ENCODE results near the gene ZNF700. TPM values are rescaled to one million over a fixed set of nuclear protein-coding genes. Genes with fewer than 3 reads are reported as not detected.
A peak's percentile ranks its signal among the peaks of the same experiment; 100 is the strongest.

ZNF700 gene
- total and polyA plus RNA-seq, 4 experiments from 2014 or later: 3.2 to 25.6 (median 15.2) TPM

DNA sequence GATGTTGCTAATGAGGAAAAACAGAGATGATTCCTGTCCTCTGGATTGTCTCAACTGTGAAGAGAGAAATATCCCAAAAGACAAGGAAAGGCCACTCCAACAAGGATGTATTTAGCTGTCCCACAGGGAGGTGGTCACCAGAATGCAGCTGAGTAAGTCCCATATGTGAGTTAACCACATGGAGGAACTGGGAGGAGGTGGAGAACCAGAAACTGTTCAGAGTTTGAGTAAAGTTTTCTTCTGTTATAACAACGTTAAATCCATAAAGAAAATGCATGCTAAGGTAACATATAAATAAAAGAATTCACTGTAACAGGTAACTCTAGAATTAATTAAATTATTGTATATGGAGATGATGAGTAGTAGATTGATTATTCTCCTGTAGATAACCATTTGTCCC, 45.3 kb downstream of the ZNF700 start:
- Mint-ChIP-seq H3K27ac (peak overlapping the region in 2 of 7 donors; percentile 30 to 42), H3K4me3 (no peak overlapping the region), H3K9me3 (peaks cover 0 to 13% (median 4%) of the 10 kb centered on the region in 8 donors), H3K36me3 (peaks cover 20 to 22% of the 10 kb centered on the region in 2 donors), H3K4me1 (peaks cover 8 to 16% (median 14%) of the 10 kb centered on the region in 4 donors), H3K27me3 (no peaks in the 10 kb centered on the region)
- intact Hi-C loops (cut with micrococcal nuclease): no loop called here
- Histone ChIP-seq H3K36me3 (ENCODE audit: insufficient read depth, low read length) (no peaks in the 10 kb centered on the region), H3K9me3 (ENCODE audit: control insufficient read depth in 1 of 2, low read length in 2 of 2) (no peaks in the 10 kb centered on the region), H3K27ac (ENCODE audit: low read depth, low read length) (no peak overlapping the region), H3K4me1 (ENCODE audit: insufficient read depth, low read length) (peaks cover 12% of the 10 kb centered on the region), H3K4me3 (ENCODE audit: low read length in 2 of 2) (no peak overlapping the region), H3K27me3 (ENCODE audit: insufficient read depth, low read length) (no peaks in the 10 kb centered on the region)
- CTCF ChIA-PET (ENCODE audit: partially characterized antibody): interaction anchor here (1.3 kb wide), 1 partner anchor 171 kb away, joined by 3 read pairs; no protein-coding TSS in a partner anchor
- no peak for DNase-seq
- POLR2A ChIA-PET (ENCODE audit: partially characterized antibody): no interaction called here

- H3K4me1 Mint-ChIP-seq: peaks cover 3 to 9% (median 8%) of the 10 kb centered on the region in 4 donors
Observed at GRCh38 chr19:11971041-11971440, 46.1 kb downstream of the ZNF700 start.

DNA sequence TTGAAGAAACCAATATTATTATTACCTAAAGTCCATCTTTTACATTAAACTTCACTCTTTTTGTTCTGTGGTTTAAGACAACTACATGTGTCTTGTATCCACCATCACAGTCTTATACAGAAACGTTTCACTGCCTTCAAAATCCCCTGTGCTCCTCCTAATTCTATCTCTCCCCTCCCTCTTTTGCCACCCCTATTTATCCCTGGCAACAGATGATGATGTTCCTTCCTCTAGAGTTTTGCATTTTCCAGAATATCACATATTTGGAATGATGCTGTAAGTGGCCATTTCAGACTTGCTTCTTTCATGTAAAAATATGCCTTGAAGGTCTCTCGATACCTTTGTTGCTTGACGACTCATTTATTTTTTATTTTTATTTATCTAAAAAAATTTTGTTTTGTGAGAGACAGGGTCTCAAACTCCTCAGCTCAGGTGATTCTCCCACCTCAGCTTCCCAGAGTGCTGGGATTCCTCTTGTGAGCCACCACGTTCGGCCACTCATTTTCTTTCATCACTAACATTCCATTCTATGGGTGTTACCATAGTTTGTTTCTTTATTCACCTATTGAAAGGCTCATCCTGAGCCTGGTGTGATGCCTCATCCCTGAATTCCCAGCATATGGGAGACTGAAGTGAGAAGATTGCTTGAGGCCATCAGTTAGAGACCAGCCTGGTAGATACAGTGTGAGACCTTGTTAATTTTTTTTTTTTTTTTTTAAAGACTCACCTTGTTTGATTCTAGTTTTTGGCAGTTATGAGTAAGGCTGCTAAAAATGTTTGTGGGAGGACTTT, 48.3 kb downstream of the ZNF700 start:
- peaks cover 42 to 47% of the 10 kb centered on the region in 2 donors for H3K36me3 Mint-ChIP-seq

More at GRCh38 chr19:11971041-11971440, 46.1 kb downstream of the ZNF700 start:
- no peaks in the 10 kb centered on the region for H3K9me3 ChIP-seq (ENCODE audit: control insufficient read depth in 1 of 2, low read length in 2 of 2)
- no peak overlapping the region for H3K4me3 ChIP-seq (ENCODE audit: low read length in 2 of 2)
- H3K27me3 ChIP-seq (ENCODE audit: insufficient read depth, low read length): no peaks in the 10 kb centered on the region
- Mint-ChIP-seq H3K4me3 (no peak overlapping the region), H3K9me3 (peaks cover 0 to 20% (median 8%) of the 10 kb centered on the region in 8 donors), H3K36me3 (peaks cover 25 to 29% of the 10 kb centered on the region in 2 donors), H3K27ac (no peak overlapping the region), H3K27me3 (no peaks in the 10 kb centered on the region)
- H3K36me3 ChIP-seq (ENCODE audit: insufficient read depth, low read length): no peaks in the 10 kb centered on the region
- no peak for DNase-seq
- H3K27ac ChIP-seq (ENCODE audit: low read depth, low read length): no peak overlapping the region
- ChIA-PET POLR2A (ENCODE audit: partially characterized antibody) (no interaction called here), CTCF (ENCODE audit: partially characterized antibody) (interaction anchor here (1.3 kb wide), 1 partner anchor 170 kb away, joined by 3 read pairs; no protein-coding TSS in a partner anchor)
- intact Hi-C loops (cut with micrococcal nuclease): no loop called here
- peaks cover 6% of the 10 kb centered on the region for H3K4me1 ChIP-seq (ENCODE audit: insufficient read depth, low read length)

DNA sequence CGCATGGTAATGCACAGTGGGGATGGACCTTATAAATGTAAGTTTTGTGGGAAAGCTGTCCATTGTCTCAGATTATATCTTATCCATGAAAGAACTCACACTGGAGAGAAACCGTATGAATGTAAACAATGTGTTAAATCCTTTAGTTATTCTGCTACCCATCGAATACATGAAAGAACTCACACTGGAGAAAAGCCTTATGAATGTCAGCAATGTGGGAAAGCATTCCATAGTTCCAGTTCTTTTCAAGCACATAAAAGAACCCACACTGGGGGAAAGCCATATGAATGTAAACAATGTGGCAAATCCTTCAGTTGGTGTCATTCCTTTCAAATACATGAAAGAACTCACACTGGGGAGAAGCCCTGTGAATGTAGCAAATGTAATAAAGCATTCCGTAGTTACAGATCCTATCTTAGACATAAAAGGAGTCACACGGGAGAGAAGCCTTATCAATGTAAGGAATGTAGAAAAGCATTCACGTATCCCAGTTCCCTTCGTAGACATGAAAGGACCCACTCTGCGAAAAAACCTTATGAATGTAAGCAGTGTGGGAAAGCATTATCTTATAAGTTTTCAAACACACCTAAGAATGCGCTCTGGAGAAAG, 53.7 kb downstream of the ZNF700 start:
- CTCF ChIA-PET (ENCODE audit: partially characterized antibody): no interaction called here
- Histone ChIP-seq H3K9me3 (ENCODE audit: control insufficient read depth in 1 of 2, low read length in 2 of 2) (peaks cover 15 to 44% of the 10 kb centered on the region in 2 donors), H3K4me3 (ENCODE audit: low read length in 2 of 2) (no peak overlapping the region), H3K36me3 (ENCODE audit: insufficient read depth, low read length) (no peaks in the 10 kb centered on the region), H3K27ac (ENCODE audit: low read depth, low read length) (no peak overlapping the region), H3K27me3 (ENCODE audit: insufficient read depth, low read length) (no peaks in the 10 kb centered on the region), H3K4me1 (ENCODE audit: insufficient read depth, low read length) (no peaks in the 10 kb centered on the region)
- Mint-ChIP-seq H3K27ac (no peak overlapping the region), H3K4me3 (no peak overlapping the region), H3K36me3 (peaks cover 42 to 58% of the 10 kb centered on the region in 2 donors), H3K4me1 (peaks cover 0 to 1% (median 0%) of the 10 kb centered on the region in 4 donors), H3K9me3 (peaks cover 0 to 83% (median 64%) of the 10 kb centered on the region in 8 donors), H3K27me3 (no peaks in the 10 kb centered on the region)
- intact Hi-C loops (cut with micrococcal nuclease): no loop called here
- no peak for DNase-seq
- POLR2A ChIA-PET (ENCODE audit: partially characterized antibody): interaction anchor here (1.1 to 1.3 kb wide), 2 partner anchors 9 to 14 kb away, joined by 3 read pairs; partner anchors contain the start of gene ZNF763

More for the DNA sequence above, 48.3 kb downstream of the ZNF700 start:
- Mint-ChIP-seq H3K27ac (no peak overlapping the region), H3K4me1 (peaks cover 0 to 1% (median under 1%) of the 10 kb centered on the region in 4 donors), H3K27me3 (no peaks in the 10 kb centered on the region), H3K9me3 (peaks cover 0 to 40% (median 24%) of the 10 kb centered on the region in 8 donors), H3K4me3 (no peak overlapping the region)
- Histone ChIP-seq H3K4me3 (ENCODE audit: low read length in 2 of 2) (no peak overlapping the region), H3K4me1 (ENCODE audit: insufficient read depth, low read length) (no peaks in the 10 kb centered on the region), H3K36me3 (ENCODE audit: insufficient read depth, low read length) (no peaks in the 10 kb centered on the region), H3K27ac (ENCODE audit: low read depth, low read length) (no peak overlapping the region), H3K9me3 (ENCODE audit: control insufficient read depth in 1 of 2, low read length in 2 of 2) (peaks cover 0 to 8% of the 10 kb centered on the region in 2 donors), H3K27me3 (ENCODE audit: insufficient read depth, low read length) (no peaks in the 10 kb centered on the region)
- no peak for DNase-seq
- POLR2A ChIA-PET (ENCODE audit: partially characterized antibody): no interaction called here
- CTCF ChIA-PET (ENCODE audit: partially characterized antibody): interaction anchor here (0.7 to 1.0 kb wide), 2 partner anchors 12 to 136 kb away, joined by 3 read pairs; no protein-coding TSS in a partner anchor
- intact Hi-C loops (cut with micrococcal nuclease): no loop called here

- POLR2A ChIA-PET (ENCODE audit: partially characterized antibody): no interaction called here
- Mint-ChIP-seq H3K4me3 (no peak overlapping the region), H3K27ac (no peak overlapping the region), H3K36me3 (peaks cover 42 to 52% of the 10 kb centered on the region in 2 donors), H3K9me3 (peaks cover 0 to 78% (median 64%) of the 10 kb centered on the region in 8 donors), H3K27me3 (no peaks in the 10 kb centered on the region), H3K4me1 (peaks cover 0 to 1% (median 0%) of the 10 kb centered on the region in 4 donors)
- Histone ChIP-seq H3K9me3 (ENCODE audit: control insufficient read depth in 1 of 2, low read length in 2 of 2) (peaks cover 15 to 44% of the 10 kb centered on the region in 2 donors), H3K4me3 (ENCODE audit: low read length in 2 of 2) (no peak overlapping the region), H3K27ac (ENCODE audit: low read depth, low read length) (no peak overlapping the region), H3K27me3 (ENCODE audit: insufficient read depth, low read length) (no peaks in the 10 kb centered on the region), H3K36me3 (ENCODE audit: insufficient read depth, low read length) (no peaks in the 10 kb centered on the region), H3K4me1 (ENCODE audit: insufficient read depth, low read length) (no peaks in the 10 kb centered on the region)
- CTCF ChIA-PET (ENCODE audit: partially characterized antibody): interaction anchor here (2.1 kb wide), 1 partner anchor 56 kb away, joined by 7 read pairs; no protein-coding TSS in a partner anchor
- intact Hi-C loops (cut with micrococcal nuclease): no loop called here
- DNase-seq: no peak
Observed at GRCh38 chr19:11979527-11979926, 54.6 kb downstream of the ZNF700 start.

DNA sequence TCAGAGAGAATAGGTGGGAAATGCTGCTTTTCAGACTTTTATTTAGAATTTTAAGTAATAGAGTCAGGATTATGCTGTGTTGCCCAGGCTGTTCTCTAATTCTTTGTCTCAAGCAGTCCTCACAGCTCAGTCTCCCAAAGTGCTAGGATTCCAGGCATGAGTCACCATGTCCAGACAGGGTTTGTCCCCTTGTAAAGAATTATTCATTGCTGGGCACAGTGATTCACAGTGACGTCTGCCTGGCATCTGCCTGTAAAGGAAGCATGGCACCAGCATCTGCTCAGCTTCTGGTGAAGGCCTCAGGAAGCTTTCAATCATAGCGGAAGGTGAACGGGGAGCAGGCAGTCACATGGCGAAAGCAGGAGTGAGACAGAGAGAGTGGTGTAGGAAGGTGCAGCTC, 57.6 kb downstream of the ZNF700 start:
- intact Hi-C loops (cut with micrococcal nuclease): no loop called here
- H3K27ac ChIP-seq (ENCODE audit: low read depth, low read length): no peak overlapping the region
- Mint-ChIP-seq H3K36me3 (peaks cover 27 to 29% of the 10 kb centered on the region in 2 donors), H3K4me3 (no peak overlapping the region), H3K4me1 (peaks cover 0 to 4% (median 3%) of the 10 kb centered on the region in 4 donors), H3K9me3 (peaks cover 0 to 56% (median 52%) of the 10 kb centered on the region in 8 donors), H3K27me3 (no peaks in the 10 kb centered on the region), H3K27ac (no peak overlapping the region)
- peaks cover 7% of the 10 kb centered on the region for H3K4me1 ChIP-seq (ENCODE audit: insufficient read depth, low read length)
- POLR2A ChIA-PET (ENCODE audit: partially characterized antibody): interaction anchor here (0.8 kb wide), 1 partner anchor 59 kb away, joined by 4 read pairs; no protein-coding TSS in a partner anchor
- H3K4me3 ChIP-seq (ENCODE audit: low read length in 2 of 2): no peak overlapping the region
- H3K9me3 ChIP-seq (ENCODE audit: control insufficient read depth in 1 of 2, low read length in 2 of 2): peaks cover 15 to 43% of the 10 kb centered on the region in 2 donors
- H3K36me3 ChIP-seq (ENCODE audit: insufficient read depth, low read length): no peaks in the 10 kb centered on the region
- H3K27me3 ChIP-seq (ENCODE audit: insufficient read depth, low read length): no peaks in the 10 kb centered on the region
- no peak for DNase-seq
- CTCF ChIA-PET (ENCODE audit: partially characterized antibody): interaction anchor here (1.0 to 4.7 kb wide), 4 partner anchors 19 to 104 kb away, joined by 3 to 20 read pairs (median 11); partner anchors contain the start of gene ZNF700
